Activated naive CD4-positive, alpha-beta T cell treated with anti-CD3 and anti-CD28 coated beads, Interleukin-2, amount 50 U/mL, for 16 hours (primary cell): ENCODE results near the gene ST3GAL3.

ENCODE experiments used
- DNase-seq: peaks from one replicate; pipeline ENCODE4 v3.0.0-alpha.2; 2020

Gene ST3GAL3

GRCh38 chr1:43973981-43974442 is 266.7 kb downstream of the ST3GAL3 start:
- DNase-seq: no peak

- DNase-seq: peak; percentile 96
Measured at GRCh38 chr1:43974443-43975248, 267.3 kb downstream of the ST3GAL3 start, which contains the start of gene ATP6V0B. Gene ATP6V0B, plus strand, starts transcription at chr1:43974960. Its CDS starts 81 bp downstream, at chr1:43975041.

GRCh38 chr1:43975249-43975961 is 268.1 kb downstream of the ST3GAL3 start:
- no peak for DNase-seq

- no peak for DNase-seq
Measured at GRCh38 chr1:43976045-43976444, 268.7 kb downstream of the ST3GAL3 start.

- DNase-seq: no peak
Measured at GRCh38 chr1:43976890-43977289, 269.6 kb downstream of the ST3GAL3 start.

GRCh38 chr1:43977376-43978263 is 270.3 kb downstream of the ST3GAL3 start:
- DNase-seq: no peak

- no peak for DNase-seq
Measured at GRCh38 chr1:43978264-43978550, 270.9 kb downstream of the ST3GAL3 start.

- DNase-seq: peak; percentile 48
Measured at GRCh38 chr1:43978551-43979260, 271.4 kb downstream of the ST3GAL3 start, which contains the start of gene B4GALT2. Gene B4GALT2, plus strand, starts transcription at chr1:43979210. Its CDS starts 1,951 bp downstream, at chr1:43981161.

GRCh38 chr1:43979261-43979527 is 271.9 kb downstream of the ST3GAL3 start:
- no peak for DNase-seq

- DNase-seq: no peak
Measured at GRCh38 chr1:43979528-43980254, 272.4 kb downstream of the ST3GAL3 start.

- DNase-seq: no peak
Measured at GRCh38 chr1:43980255-43981134, 273.2 kb downstream of the ST3GAL3 start.
